ENCODE results near the gene RYR2. TPM values are rescaled to one million over a fixed set of nuclear protein-coding genes. Genes with fewer than 3 reads are reported as not detected.

Gene RYR2
- total RNA-seq, 1 experiment from 2014 or later, result 3.4 TPM

DNA sequence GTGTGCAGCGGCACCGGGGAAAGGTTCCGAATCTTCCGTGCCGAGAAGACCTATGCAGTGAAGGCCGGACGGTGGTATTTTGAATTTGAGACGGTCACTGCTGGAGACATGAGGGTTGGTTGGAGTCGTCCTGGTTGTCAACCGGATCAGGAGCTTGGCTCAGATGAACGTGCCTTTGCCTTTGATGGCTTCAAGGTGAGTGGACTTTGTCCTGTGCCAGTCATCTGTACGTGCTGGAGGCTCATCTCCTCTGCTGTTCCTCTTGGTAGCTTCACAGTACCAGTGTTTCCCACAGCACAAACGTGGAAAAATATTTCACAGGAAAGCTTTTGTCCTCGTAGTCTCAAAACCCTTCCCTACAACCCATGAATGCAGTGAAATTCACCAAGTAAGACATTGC lies 524.6 kb downstream of the RYR2 start:
- no peak overlapping the region for H2AK5ac ChIP-seq (ENCODE audit: insufficient read length, low read length)
- H3K23ac ChIP-seq (ENCODE audit: insufficient read length, low read depth, low read length), result no peak overlapping the region
- H2BK120ac ChIP-seq (ENCODE audit: low read depth, low read length, poor library complexity, severe bottlenecking), result no peak overlapping the region
- no peak overlapping the region for H2BK12ac ChIP-seq (ENCODE audit: insufficient read length, low read depth, low read length)
- no peak overlapping the region for H4K91ac ChIP-seq (ENCODE audit: insufficient read length, low read depth, low read length)
- no peaks in the 10 kb centered on the region for H3K79me2 ChIP-seq (ENCODE audit: insufficient read depth, low read length)
- H3K4me3 Mint-ChIP-seq, result peak overlapping the region in 1 of 2 experiments; percentile 22; a peak in 1 of 5 replicates
- peaks cover 10 to 14% of the 10 kb centered on the region in 2 experiments for H3K4me1 Mint-ChIP-seq
- H3K27ac Mint-ChIP-seq, result no peak overlapping the region
- H2BK20ac ChIP-seq (ENCODE audit: low read depth, low read length, poor library complexity, severe bottlenecking), result no peak overlapping the region
- no peak overlapping the region for H2BK15ac ChIP-seq (ENCODE audit: low read depth, low read length)
- no peak overlapping the region for H2BK5ac ChIP-seq (ENCODE audit: insufficient read length, low read length)
- no peaks in the 10 kb centered on the region for H3K79me1 ChIP-seq (ENCODE audit: insufficient read depth, low read depth, low read length, poor library complexity, severe bottlenecking)
- H3K9me3 ChIP-seq (ENCODE audit: control insufficient read depth, low read depth, low read length), result no peaks in the 10 kb centered on the region
- peaks cover 0 to 2% of the 10 kb centered on the region in 2 experiments; a peak in 3 of 5 replicates for H3K9me3 Mint-ChIP-seq
- H3K56ac ChIP-seq (ENCODE audit: insufficient read length, low read depth, low read length), result no peak overlapping the region
- H3K27me3 ChIP-seq (ENCODE audit: insufficient read depth, low read length), result no peaks in the 10 kb centered on the region
- H4K5ac ChIP-seq (ENCODE audit: insufficient read length, low read depth, low read length), result no peak overlapping the region
- H3K4ac ChIP-seq (ENCODE audit: low read depth, low read length), result no peak overlapping the region
- no peak overlapping the region for H4K8ac ChIP-seq (replicated peaks; ENCODE audit: insufficient read length, low read depth, low read length)
- DNase-seq, result no peak
- H3K36me3 Mint-ChIP-seq (ENCODE audit: insufficient read depth in 1 of 3, low read depth in 3 of 3), result peaks cover 0 to 6% (median 5%) of the 10 kb centered on the region in 3 experiments; a peak in 3 of 7 replicates
- H3K4me1 ChIP-seq (ENCODE audit: insufficient read depth, low read length), result no peaks in the 10 kb centered on the region
- WGBS (ENCODE audit: extremely low coverage, insufficient read length, low lambda C conversion rate), result no CpG with 5 or more reads among the region's 14 CpGs
- H3K9ac ChIP-seq (ENCODE audit: extremely low read depth, insufficient read length, low read length), result no peak overlapping the region
- no peaks in the 10 kb centered on the region for H4K20me1 ChIP-seq (ENCODE audit: control insufficient read depth, insufficient read depth, insufficient read length)
- H3K27ac ChIP-seq (ENCODE audit: insufficient read length, low read depth, low read length), result no peak overlapping the region
- H3K23me2 ChIP-seq (ENCODE audit: insufficient read length, low read depth, low read length, poor library complexity, severe bottlenecking), result no peaks in the 10 kb centered on the region
- no peak overlapping the region for H3T11ph ChIP-seq (ENCODE audit: low read length)
- TF ChIP-seq CTCF (conservative IDR thresholded peaks at IDR 0.05), result no peak
- H2AFZ ChIP-seq (ENCODE audit: low read length), result no peak overlapping the region
- no peaks in the 10 kb centered on the region for H3K27me3 Mint-ChIP-seq (ENCODE audit: low read depth)
- no peak overlapping the region; the same call in 1 of the 2 replicates for H3K14ac ChIP-seq (ENCODE audit: insufficient read depth, low read length)
- no peak overlapping the region for H3K4me2 ChIP-seq (ENCODE audit: insufficient read depth, insufficient read length, low read length)
- H3K18ac ChIP-seq (ENCODE audit: insufficient read length, low read depth, low read length), result no peak overlapping the region
